Measurements from ENCODE around the gene LIPC. TPM values are rescaled to one million over a fixed set of nuclear protein-coding genes. Genes with fewer than 3 reads are reported as not detected.

LIPC gene
- total and polyA plus RNA-seq, 2 donors (not counting 3 experiments of a cell fraction or from before 2014, with no cell fraction given): not detected

GRCh38 chr15:58419803-58420524 is 11.8 kb upstream of the LIPC start:
- FAIRE-seq: no peak
- H3K4me3 ChIP-seq (replicated peaks in 1 of 3; ENCODE audit: insufficient read depth in 1 of 3, low read depth in 1 of 3, low read length in 3 of 3): no peak overlapping the region
- no peaks in the 10 kb centered on the region for H3K79me2 ChIP-seq (ENCODE audit: control insufficient read depth, insufficient read depth, low read length)
- no TSS peak for BruUV-seq (replicated peaks)
- ChIA-PET POLR2A (interaction anchor here (0.7 kb wide), 1 partner anchor 22 kb away, joined by 4 read pairs; no protein-coding TSS in a partner anchor), CTCF (interaction anchor here (1.4 to 1.7 kb wide), 2 partner anchors 13 to 150 kb away, joined by 4 read pairs; no protein-coding TSS in a partner anchor)
- H3K9ac ChIP-seq (replicated peaks; ENCODE audit: extremely low read depth, insufficient read depth, low read length): no peak overlapping the region
- no peak overlapping the region for H2AFZ ChIP-seq (ENCODE audit: low read depth, low read length)
- dilution Hi-C loops (cut with MboI; ENCODE audit: extremely low pct_ligation_motif_present, low sequenced_read_pairs): no loop called here
- no peak overlapping the region for H3K27ac ChIP-seq (ENCODE audit: insufficient read depth, low read depth, low read length)
- H3K9me3 ChIP-seq (replicated peaks; ENCODE audit: control insufficient read depth, insufficient read depth, low read length): no peaks in the 10 kb centered on the region
- no peaks in the 10 kb centered on the region for H3K27me3 ChIP-seq (ENCODE audit: control insufficient read depth in 2 of 2, insufficient read depth in 2 of 2, low read length in 2 of 2)
- H3K4me2 ChIP-seq (ENCODE audit: insufficient read depth, low read length): no peak overlapping the region
- intact Hi-C loops (cut with micrococcal nuclease): no loop called here
- H3K9me1 ChIP-seq (replicated peaks; ENCODE audit: control insufficient read depth, extremely low read depth, insufficient read depth, low read length): no peaks in the 10 kb centered on the region
- no peaks in the 10 kb centered on the region for H3K4me1 ChIP-seq (ENCODE audit: control insufficient read depth, extremely low read depth, insufficient read depth, low read length)
- TF ChIP-seq EZH2 (IDR thresholded peaks at IDR 0.05; ENCODE audit: borderline replicate concordance, low read depth, low read length, severe bottlenecking) (no peak), POLR2AphosphoS5 (IDR thresholded peaks at IDR 0.05; ENCODE audit: insufficient read depth, low read depth, low read length) (no peak)
- TF ChIP-seq, protein P1, sequence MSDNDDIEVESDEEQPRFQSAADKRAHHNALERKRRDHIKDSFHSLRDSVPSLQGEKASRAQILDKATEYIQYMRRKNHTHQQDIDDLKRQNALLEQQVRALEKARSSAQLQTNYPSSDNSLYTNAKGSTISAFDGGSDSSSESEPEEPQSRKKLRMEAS (IDR thresholded peaks at IDR 0.05; ENCODE audit: insufficient read depth, insufficient read length): no peak
- TF ChIP-seq, protein P2, sequence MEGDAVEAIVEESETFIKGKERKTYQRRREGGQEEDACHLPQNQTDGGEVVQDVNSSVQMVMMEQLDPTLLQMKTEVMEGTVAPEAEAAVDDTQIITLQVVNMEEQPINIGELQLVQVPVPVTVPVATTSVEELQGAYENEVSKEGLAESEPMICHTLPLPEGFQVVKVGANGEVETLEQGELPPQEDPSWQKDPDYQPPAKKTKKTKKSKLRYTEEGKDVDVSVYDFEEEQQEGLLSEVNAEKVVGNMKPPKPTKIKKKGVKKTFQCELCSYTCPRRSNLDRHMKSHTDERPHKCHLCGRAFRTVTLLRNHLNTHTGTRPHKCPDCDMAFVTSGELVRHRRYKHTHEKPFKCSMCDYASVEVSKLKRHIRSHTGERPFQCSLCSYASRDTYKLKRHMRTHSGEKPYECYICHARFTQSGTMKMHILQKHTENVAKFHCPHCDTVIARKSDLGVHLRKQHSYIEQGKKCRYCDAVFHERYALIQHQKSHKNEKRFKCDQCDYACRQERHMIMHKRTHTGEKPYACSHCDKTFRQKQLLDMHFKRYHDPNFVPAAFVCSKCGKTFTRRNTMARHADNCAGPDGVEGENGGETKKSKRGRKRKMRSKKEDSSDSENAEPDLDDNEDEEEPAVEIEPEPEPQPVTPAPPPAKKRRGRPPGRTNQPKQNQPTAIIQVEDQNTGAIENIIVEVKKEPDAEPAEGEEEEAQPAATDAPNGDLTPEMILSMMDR (IDR thresholded peaks at IDR 0.05; ENCODE audit: extremely low read depth in 1 of 2, insufficient read depth in 1 of 2, low read depth in 1 of 2, low read length in 2 of 2): no peak
- no peak for DNase-seq (ENCODE audit: low read depth, low spot score)
- no peaks in the 10 kb centered on the region for H4K20me1 ChIP-seq (replicated peaks; ENCODE audit: control insufficient read depth, extremely low read depth, insufficient read depth, low read length)
- no peaks in the 10 kb centered on the region for H3K36me3 ChIP-seq (ENCODE audit: control insufficient read depth in 2 of 2, extremely low read depth in 1 of 2, insufficient read depth in 2 of 2, low read length in 2 of 2)

Data from endothelial cell of umbilical vein (primary cell).